GM18907 (cell line): Measurements from ENCODE around the gene MYO7A.

Experiments used
- ATAC-seq: cut with Tn5 transposase; IDR thresholded peaks from one replicate; pipeline ENCODE4 v1.9.1; 2021; ENCODE audit warnings: mild to moderate bottlenecking, moderate library complexity; ENCODE audit not compliant: unreplicated experiment

Gene MYO7A

DNA sequence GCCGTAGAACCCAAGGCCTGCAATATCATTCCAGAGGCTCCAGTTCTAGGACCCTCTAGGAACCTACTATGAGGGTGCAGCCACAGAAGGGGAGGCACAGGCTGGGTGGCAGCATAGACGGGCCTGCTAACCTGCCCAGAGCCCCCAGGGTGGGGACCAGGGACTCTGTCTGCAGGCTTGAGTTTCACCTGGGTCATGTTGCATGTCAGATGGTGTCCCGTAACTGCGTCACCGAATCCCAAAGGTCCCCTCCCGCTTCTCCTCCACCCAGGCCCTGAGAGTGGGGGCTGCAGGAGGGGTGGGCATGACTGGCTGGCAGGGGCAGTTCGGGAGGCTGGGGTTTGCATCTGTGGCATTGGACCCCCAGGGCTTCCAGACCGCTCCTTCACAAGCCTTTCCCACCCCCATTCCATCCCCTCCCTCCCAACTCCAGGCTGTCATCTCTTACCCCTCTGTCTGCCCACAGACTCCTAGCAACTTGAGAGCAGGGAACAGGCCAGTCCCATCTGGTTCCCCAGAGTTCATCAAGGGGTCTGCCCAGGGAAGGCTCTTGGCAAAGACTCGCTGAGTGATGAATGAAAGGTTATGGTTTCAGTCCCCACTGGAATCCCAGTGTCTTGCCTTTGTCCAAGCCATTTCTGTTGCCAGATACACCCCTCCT, 16.3 kb downstream of the MYO7A start:
- ATAC-seq = no peak

DNA sequence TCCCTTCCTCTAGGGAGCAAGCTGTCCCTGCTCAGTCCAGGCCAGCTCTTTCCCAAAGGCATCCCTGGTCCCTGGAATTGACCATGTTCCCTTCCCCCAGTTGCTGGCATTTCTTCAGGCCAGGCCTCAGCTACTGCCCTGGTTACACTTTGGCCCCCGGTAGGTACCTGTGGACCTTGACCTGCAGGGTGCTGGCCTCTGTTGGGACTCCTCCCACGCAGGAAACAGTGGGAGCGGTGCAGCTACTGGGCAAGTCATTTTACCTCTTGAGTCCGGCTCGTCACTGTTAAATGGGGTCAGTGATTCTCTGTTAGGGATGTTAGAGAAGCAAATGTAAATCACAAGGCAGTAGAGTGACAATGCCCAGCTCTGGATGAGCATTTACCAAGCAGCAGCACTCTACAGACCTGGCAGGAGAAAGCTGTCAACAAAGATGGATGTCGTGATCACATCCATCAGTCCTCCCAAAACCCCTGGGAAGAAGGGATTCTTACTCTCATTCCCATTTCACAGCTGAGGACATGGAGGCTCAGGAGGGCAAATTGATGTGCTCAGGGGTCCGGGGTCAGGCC, 16.9 kb downstream of the MYO7A start:
- ATAC-seq = no peak

DNA sequence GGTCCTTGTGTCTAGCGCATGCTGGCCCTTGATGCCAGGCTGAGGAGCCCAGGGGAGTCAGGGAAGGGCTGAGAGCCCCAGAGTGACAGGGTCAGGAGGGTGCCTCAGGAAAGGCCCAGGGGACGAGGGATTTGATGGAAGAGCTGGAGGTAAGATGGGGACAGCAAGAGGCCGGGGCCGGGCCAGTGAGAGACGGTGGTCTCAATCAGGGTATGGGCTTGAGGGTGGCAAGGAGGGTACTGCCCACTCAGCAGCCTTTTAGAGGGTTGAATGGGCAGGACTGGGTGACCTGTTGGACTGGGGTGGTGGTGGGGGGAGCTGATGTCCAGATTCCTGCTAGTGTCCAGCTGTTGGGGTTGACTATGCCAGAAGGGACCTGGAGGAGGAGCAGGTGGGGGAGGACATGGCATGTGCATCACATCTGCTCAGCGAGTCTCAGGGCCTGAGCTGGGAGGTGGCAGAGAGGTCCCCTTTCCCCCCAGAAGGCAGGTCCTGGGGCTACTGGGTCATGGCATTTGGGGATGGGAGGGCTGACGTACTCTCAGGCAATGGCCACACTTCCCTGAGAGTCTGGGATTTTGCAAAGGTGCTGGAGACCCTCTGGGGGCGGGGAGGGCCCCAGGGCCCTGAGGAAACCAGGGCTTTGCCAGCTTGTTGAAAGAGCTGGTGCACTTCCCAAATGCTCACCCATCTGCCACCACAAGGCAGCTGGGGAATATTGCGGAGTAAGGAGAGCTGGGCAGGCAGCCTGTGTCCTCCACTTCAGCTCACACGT, 18.4 kb downstream of the MYO7A start:
- ATAC-seq = no peak

DNA sequence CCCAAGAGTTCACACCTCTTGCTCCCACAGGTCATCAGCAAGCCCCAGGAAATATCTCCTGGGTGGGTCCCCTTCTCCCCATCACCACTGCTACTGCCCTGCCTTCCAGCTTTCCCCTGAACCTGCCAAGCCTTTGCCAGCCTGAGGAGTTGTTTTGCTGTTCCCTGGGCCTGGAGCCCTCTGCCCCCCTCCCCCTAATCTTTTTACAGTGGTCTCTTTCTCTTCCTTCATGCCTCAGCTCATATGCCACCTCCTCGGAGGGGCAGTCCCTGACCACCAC, 18.9 kb downstream of the MYO7A start:
- no peak for ATAC-seq

DNA sequence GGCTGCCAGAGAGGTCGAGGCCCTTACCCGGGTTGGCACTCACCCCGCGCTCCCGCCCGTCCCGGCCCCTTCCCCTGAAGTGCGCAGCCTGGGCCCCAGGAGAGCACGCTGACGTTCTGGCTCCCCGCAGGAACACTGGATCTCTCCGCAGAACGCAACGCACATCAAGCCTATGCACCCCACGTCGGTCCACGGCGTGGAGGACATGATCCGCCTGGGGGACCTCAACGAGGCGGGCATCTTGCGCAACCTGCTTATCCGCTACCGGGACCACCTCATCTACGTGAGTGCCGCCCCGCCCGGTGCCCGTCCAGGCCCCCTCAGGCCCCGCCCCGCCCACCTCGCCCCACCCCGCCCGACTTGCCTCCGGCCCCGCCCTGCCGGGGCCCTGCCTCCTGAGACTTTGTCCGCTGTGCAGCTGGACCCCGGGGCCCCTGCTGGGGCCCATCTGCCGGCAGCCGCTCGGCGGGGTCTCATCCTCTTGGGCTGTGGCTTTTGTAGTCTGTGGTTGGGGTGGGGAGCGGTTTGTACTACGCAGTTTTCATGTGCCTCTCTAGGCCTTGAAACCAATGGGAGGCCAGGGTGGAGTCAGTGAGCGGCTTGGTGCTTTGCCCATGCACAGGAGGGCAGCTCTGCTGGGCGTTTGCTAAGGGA, 19.7 kb downstream of the MYO7A start:
- no peak for ATAC-seq

DNA sequence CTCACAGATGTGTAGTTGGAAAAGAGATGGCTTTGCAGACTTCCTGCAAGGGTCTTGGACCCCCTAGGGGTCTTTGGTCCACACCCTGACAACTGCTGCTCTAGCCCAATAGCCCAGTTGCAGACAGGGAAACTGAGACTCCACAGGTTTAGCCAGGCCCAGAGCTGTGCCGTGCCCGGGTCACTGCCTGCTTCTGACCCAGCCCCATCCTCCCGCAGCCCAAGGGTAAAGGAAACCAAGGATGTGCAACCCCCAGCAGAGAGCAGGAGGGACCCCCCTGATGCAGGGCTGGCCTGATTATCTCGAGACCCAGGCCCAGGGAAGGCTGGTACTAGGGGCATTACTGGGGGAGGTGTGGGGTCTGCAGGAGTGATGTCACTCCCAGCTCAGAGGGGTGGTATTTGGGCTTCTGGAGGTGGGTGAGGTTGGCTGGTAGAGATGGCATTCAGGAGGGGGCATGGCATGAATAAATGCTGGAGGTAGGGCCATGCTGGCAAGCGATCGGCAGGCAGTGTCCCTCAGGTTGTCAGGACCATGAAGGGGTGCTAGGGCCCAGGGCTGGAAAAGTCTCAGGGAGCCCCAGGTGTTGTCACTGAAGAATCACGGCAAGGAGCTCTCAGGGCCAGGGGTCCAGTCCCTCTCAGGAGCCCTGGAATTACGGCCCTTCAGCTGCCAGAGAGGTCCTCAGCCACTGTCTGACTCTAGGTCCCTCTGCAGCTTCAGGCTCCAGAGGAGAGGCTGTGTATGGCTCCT, 21.1 kb downstream of the MYO7A start:
- ATAC-seq = no peak

DNA sequence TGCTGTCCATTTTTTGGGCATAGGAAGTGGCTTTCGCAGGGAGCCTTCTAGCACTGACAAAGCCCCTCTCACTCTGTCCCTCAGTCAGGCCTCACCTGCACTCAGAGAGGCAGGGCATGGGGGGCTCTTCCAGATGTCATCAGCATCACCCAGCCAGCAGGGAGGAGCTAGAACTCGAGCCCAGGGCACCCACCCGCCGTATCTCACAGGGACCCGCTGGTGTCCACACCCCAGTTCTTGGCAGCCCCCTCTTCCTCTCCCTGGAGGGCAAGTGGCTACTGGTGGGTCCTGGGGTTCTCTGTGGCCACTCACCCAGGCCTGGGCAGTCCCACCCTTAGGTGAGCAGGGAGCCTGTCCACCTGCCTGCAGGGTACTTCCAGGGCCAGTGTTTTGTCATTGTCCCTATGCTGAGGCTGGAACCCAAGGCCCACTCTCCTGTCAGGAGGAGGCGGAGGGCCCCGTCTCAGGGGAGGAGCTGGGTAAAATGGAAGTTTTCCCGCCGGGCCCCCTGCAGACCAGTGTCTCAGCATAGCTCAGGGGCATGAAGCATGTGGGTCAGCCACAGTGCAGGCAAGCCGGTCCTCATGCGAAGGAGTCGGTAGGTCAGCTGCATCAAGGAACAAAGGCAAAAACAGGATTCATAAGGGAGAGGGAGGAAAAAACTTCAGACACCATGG, 21.8 kb downstream of the MYO7A start:
- ATAC-seq = no peak

DNA sequence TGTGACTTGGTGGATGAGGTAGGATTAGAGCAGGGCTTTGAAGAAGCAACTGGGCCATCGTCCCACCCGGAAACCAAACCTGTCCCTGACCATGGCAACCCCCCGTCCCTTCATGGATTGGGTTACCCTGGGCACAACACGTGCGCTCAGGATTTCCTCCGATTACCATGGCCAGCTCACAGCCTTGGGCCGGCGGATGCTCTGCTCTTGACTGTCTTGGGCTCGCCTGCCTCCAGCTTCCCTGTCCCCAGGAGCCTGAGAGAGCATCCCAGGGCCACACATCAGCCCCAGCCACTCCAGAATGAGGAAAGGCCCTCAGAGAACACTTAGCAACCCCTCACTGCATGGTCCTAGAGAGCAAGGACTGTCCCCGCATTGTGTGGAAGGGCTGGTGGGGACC, 22.8 kb downstream of the MYO7A start:
- ATAC-seq = no peak

DNA sequence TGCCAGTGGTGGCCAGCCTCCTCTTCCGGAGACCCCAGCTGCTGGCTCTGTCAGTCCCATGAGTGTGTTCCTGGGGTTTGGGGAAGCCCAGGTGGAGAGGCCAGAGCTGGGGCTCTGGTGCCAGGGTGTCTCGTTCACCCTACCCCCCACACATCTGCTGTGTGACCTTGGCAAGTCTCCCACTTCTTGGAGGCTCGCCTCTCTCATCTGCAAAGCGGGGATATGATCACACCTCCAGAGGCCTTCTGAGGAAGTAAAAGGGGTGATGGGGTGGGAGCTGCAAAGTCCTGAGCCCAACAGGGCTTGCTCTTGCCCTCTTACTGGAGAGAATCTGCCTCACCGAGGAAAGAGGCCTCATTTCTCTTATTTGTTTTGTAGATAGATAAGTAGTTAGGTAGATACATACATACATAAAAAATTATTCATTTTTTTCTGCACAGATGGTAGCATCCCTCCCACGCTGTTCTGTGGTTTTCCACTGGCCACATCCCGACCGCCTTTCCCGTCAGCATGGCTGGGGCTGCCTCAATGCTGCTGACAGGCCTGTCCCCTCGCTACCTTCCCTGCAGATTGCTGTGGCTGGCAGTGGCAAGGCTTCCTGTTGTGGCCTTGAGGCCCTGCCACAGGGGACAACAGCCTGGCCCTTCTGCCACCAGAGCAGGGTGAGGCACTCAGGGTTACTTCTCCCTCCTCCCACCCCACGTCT, 23.9 kb downstream of the MYO7A start:
- no peak for ATAC-seq

DNA sequence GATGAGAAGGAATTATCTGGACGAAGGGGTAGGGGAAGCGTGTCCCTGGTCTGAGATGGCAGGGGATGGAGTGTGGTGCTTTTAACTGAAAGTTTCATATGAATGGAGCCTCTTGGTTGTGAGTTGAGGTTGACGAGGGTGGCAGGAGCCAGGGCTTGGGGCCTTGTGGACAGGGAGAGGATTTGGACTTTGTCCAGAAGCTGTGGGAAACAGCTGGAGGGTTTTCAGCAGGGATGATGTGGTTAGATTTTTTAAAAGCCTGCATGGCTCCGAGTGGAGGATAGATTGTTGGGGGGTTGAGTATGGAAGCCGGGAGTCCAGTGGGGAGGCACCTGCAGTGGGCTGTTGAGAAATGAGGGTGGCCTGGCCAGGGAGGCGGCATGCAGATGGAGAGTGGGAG, 24.8 kb downstream of the MYO7A start:
- no peak for ATAC-seq

DNA sequence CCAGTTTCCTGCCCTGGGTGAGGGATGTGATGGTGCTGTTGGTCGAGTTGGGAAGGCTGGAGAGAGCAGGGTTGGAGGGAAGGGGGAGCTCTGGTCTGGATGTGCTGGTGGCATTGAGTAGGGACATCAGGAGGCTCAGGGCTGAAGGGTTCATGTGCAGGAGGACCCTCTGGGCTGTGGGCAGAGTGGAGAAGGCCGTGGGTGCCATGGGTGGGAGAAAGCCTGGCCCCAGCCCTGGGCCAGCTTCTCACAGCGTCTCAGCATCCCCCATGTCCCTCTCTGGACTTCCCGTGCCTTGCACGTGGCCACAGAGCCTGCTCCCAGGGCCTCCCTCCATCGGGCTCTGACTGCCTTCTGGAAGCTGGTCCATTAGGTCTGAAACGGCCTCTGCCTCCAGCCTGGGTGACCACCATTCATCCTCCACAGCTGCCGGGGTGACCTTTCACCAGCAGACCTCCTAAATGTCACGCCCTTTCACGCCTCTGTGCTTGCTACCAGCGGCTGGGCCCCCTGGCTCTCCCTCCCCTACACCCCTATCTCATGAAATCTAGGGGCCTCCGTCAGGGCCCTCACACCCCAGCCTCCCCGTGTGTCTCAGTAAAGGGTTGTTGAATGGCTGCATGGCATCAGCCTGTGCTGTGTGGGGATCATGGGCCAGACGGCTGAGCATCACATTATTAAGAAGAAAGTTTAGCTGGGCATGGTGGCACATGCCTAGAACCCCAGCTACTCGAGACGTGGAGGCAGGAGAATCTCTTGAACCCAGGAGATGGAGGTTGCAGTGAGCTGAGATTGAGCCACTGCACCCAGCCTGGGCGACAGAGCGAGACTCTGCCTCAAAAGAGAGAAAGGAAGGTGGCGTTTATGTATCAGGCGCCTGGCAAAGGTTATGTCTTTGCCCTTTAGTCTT, 25.5 kb downstream of the MYO7A start:
- no peak for ATAC-seq

DNA sequence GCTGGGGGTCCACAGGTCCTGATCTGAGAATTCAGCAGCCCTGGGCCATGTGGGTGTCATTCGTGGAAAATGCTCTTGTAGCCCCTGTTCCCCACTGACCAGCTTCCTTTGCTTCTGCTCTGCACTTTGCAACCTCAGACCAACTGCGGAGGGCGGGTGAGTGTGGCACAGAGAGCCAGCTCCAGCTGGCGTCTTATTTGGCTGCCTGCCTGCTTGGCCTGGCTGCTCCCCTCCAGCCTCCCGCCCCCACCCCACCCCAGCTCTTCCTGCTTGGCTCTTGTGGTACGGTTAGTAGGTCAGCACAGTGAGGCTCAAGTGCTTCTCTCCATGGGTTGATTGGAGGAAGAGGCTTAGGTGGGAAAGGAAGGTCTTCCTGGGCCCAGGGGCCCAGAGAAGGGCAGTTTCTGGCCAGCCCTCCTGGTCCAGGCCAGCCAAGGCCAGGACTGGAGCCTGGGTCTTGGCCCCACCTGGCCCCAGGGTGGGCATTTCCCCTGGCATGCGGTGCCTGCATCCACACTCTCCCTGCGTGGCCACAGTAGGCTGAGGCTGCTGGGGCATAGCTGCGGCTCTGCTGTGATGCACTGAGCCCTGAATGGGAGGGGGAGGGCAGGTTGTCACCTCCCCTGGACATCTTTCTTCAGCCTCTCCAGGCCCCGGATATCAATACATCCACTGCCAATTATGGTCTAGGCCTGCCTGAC, 26.5 kb downstream of the MYO7A start:
- no peak for ATAC-seq

DNA sequence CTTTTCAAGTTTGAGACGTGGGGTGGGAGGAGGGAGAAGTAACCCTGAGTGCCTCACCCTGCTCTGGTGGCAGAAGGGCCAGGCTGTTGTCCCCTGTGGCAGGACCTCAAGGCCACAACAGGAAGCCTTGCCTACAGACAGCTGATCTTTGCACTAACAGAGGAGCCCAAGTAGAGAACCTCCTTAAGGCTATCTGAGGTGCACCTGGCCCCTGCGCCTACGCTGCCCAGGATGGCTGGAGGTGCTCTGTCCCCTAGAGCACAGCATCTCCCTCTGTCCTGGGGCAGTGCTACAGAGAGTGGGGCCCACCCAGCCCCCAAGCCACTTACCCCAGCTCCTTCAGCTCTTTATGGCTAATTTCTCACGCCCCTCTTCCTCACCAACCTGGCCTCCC, 27.0 kb downstream of the MYO7A start:
- no peak for ATAC-seq

DNA sequence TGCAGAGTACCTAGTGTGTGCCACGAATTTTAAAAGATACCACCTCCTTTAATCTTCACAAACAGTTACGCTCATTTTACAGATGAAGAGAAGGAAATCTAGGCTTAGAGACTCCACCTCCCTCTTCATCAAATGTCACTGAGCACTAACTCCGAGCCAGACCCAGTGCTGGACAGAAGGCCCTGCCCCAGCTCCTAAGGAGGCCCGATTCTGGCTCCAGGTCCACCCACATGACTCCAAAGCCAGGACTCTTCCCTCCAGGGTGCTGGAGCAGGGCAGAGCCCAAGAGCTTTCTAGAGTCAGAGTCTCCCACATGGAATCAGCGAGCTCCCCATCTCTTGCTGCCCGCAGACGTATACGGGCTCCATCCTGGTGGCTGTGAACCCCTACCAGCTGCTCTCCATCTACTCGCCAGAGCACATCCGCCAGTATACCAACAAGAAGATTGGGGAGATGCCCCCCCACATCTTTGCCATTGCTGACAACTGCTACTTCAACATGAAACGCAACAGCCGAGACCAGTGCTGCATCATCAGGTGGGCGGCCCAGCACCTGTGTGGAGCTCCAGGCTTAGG, 27.6 kb downstream of the MYO7A start:
- ATAC-seq = no peak

DNA sequence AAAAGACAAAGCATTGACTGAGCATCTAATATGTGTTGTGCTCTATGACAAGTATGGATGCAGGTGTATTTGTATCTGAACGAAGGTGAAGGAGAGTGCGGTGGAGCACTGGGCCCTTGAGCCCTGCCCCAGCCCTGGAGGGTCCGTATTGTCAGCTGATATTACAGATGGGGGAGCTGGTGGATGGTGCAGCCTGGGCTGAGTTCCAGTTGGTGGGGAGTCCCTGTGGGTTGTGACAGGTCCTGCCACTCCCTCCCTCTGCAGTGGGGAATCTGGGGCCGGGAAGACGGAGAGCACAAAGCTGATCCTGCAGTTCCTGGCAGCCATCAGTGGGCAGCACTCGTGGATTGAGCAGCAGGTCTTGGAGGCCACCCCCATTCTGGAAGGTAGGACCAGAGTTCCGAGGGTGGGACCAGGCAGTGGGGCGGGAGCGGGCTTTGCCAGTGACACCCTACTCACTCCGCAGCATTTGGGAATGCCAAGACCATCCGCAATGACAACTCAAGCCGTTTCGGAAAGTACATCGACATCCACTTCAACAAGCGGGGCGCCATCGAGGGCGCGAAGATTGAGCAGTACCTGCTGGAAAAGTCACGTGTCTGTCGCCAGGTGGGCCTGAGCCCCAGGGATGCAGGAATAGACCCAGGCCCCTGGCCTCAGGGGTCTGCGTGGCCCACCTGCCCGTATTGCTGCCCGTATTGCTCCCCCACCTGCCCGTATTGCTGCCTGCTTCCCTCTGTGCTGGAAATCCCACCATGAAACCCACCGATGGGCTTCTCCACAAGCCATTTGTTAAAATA, 28.6 kb downstream of the MYO7A start:
- no peak for ATAC-seq

DNA sequence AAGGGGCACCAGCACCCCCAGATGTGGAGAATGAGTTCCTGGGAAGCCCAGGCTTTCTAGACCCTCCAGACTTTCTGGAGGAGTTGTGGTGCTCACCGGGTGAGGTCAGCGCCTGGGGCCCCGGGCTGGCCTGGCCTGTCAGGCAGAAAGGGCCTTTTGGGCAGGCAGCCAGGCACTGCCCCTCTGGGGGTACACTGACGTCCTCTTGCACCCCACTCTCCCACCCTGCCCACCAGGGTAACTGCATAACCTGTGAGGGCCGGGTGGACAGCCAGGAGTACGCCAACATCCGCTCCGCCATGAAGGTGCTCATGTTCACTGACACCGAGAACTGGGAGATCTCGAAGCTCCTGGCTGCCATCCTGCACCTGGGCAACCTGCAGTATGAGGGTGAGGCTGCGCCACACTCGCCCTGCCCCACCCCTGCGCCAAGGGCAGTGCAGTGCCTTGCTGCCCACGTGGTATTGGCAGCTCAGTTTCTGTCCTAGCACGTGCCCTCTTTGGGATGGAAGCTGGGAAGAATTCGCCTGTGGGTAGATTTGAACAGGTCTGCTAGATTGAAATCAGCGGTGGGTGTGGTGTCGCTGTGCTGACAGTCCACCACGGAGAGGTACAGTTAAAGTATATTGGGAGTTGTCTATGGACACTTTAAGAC, 30.1 kb downstream of the MYO7A start:
- ATAC-seq = no peak
